HepG2 (cell line): ENCODE data around the gene PKP4. TPM values are rescaled to one million over a fixed set of nuclear protein-coding genes. Genes with fewer than 3 reads are reported as not detected.

ENCODE experiments used
- ATAC-seq: fragments of 200-7000 bp; cut with Tn5 transposase; 3 replicates; pipeline ENCODE4 v1.9.1; 2020; ENCODE audit warnings: mild to moderate bottlenecking, moderate library complexity
- BruUV-seq: library from RNA; stranded (reverse); fragments of 400-500 nt; replicated peaks from 2 replicates; lab custom pipeline; 2021; lab: Mats Ljungman, UMichigan
- CTCF ChIA-PET: fragments of 300-600 bp; formaldehyde crosslinking; extraction: SDS; loops from one replicate; lab custom pipeline; 2021; ENCODE audit warnings: low total read pairs, inconsistent platforms, low intra/inter-chr PET ratio; lab: Yijun Ruan, JAX
- POLR2A ChIA-PET: fragments of 350-600 bp; sonication (Branson Sonifier 250); formaldehyde crosslinking; loops from one replicate; lab custom pipeline; 2020; ENCODE audit warnings: antibody characterized with exemption, inconsistent platforms; lab: Yijun Ruan, JAX
- DNase-seq: peaks from one replicate; pipeline ENCODE4 v3.0.0-alpha.2; 2015; ENCODE audit warnings: low spot score
- FAIRE-seq: peaks from 3 replicates; lab custom pipeline; 2011; peaks lifted over from hg19 to GRCh38; lab: Jason Lieb, UNC
- H2AFZ ChIP-seq: one replicate; pipeline ENCODE4 v1.6.1; 2011; ENCODE audit warnings: low read length, inconsistent platforms
- H3K27ac ChIP-seq: fragments of 300-600 bp; 3 replicates; pipeline ENCODE4 v1.8.0; 2011; ENCODE audit warnings: mixed run types, mild to moderate bottlenecking, mixed read lengths, low read length, inconsistent platforms; ENCODE audit not compliant: insufficient read depth; ENCODE audit errors: extremely low read length
- H3K27me3 ChIP-seq, 2 experiments: fragments of 200-600 bp in 1 of 2; 2 replicates in 1 of 2; 3 replicates in 1 of 2; pipeline versions ENCODE4 v1.6.0 to v1.8.0; 2011; ENCODE audit warnings: low read length in 2 of 2, mild to moderate bottlenecking in 2 of 2, moderate library complexity in 2 of 2, inconsistent platforms in 1 of 2; ENCODE audit not compliant: insufficient read depth in 2 of 2, control insufficient read depth in 1 of 2
- H3K36me3 ChIP-seq, 2 experiments: fragments of 200-600 bp in 1 of 2; replicated peaks in 1 of 2; 2 replicates in 1 of 2; 3 replicates in 1 of 2; pipeline versions ENCODE4 v1.5.1 to v1.8.0; 2011; ENCODE audit warnings: low read length in 2 of 2, inconsistent platforms in 1 of 2; ENCODE audit not compliant: insufficient read depth in 2 of 2, control insufficient read depth in 1 of 2
- H3K4me1 ChIP-seq: 2 replicates; pipeline ENCODE4 v1.5.1; 2012; ENCODE audit warnings: low read length, inconsistent platforms; ENCODE audit not compliant: insufficient read depth
- H3K4me2 ChIP-seq: 2 replicates; pipeline ENCODE4 v1.6.0; 2011; ENCODE audit warnings: low read depth, low read length, inconsistent platforms
- H3K4me3 ChIP-seq, 3 experiments: fragments of 200-600 bp in 1 of 3; sonication (generic), shearing (Covaris generic) in 1 of 3; replicated peaks in 1 of 3; 2 replicates each; pipeline ENCODE4 v1.5.1; 2011 to 2016; ENCODE audit warnings: low read length in 3 of 3, inconsistent platforms in 2 of 3, low read depth in 2 of 3, mild to moderate bottlenecking in 2 of 3, control low read depth in 1 of 3, mixed read lengths in 1 of 3; ENCODE audit not compliant: insufficient read depth in 1 of 3
- H3K79me2 ChIP-seq: one replicate; pipeline ENCODE4 v1.6.1; 2011; ENCODE audit warnings: low read length, inconsistent platforms; ENCODE audit not compliant: insufficient read depth
- H3K9ac ChIP-seq: 2 replicates; pipeline ENCODE4 v1.6.0; 2011; ENCODE audit warnings: mild to moderate bottlenecking, low read depth, low read length, inconsistent platforms; ENCODE audit not compliant: insufficient read depth
- H3K9me3 ChIP-seq: 2 replicates; pipeline ENCODE4 v1.5.1; 2012; ENCODE audit warnings: mild to moderate bottlenecking, low read length
- H4K20me1 ChIP-seq: 2 replicates; pipeline ENCODE4 v1.6.0; 2011; ENCODE audit warnings: inconsistent platforms, mild to moderate bottlenecking, low read length, moderate library complexity; ENCODE audit not compliant: insufficient read depth
- CREB1 ChIP-seq, 2 experiments: fragments of 450-650 bp in 1 of 2; IDR thresholded peaks; 2 replicates each; pipeline ENCODE4 v1.6.1; 2016 to 2017; ENCODE audit warnings: control low read depth in 1 of 2, mild to moderate bottlenecking in 1 of 2, missing compliant biosample characterization in 1 of 2, missing genetic modification characterization in 1 of 2
- FOXA1 ChIP-seq, 2 experiments: fragments of 450-650 bp in 1 of 2; sonication (generic) in 1 of 2; formaldehyde crosslinking in 1 of 2; IDR thresholded peaks; 2 replicates each; pipeline versions ENCODE4 v1.4.0 to v1.6.1; 2016 to 2020; ENCODE audit warnings: missing genetic modification reagents in 1 of 2
- KDM5A ChIP-seq: fragments of 200-600 bp; sonication (generic); IDR thresholded peaks from 2 replicates; pipeline ENCODE4 v1.7.0; 2018; ENCODE audit warnings: antibody characterized with exemption, mild to moderate bottlenecking, low read length, borderline replicate concordance
- MAFG ChIP-seq: sonication (generic); formaldehyde crosslinking; IDR thresholded peaks from 2 replicates; pipeline ENCODE4 v1.5.1; 2020; ENCODE audit warnings: mild to moderate bottlenecking, missing genetic modification reagents
- RFX5 ChIP-seq: IDR thresholded peaks from 2 replicates; pipeline ENCODE4 v1.6.1; 2011; ENCODE audit warnings: low read depth, low read length, improper control_type of control experiment
- TEAD3 ChIP-seq: optimal IDR thresholded peaks from 2 replicates; pipeline ENCODE3; 2016; ENCODE audit warnings: borderline replicate concordance
- ZNF530 ChIP-seq: sonication (generic); formaldehyde crosslinking; IDR thresholded peaks from 2 replicates; pipeline ENCODE4 v1.5.0; 2020; ENCODE audit warnings: low read depth, mild to moderate bottlenecking, missing genetic modification reagents
- WGBS: methylation state at CpG from one replicate; pipeline ENCODE4 v1.1.6; 2017; ENCODE audit warnings: low lambda C conversion rate; 5-methylcytosine and 5-hydroxymethylcytosine counted together
- in situ Hi-C: cut with HindIII; loops from 2 replicates; pipeline ENCODE4 v1.10.0; 2017; ENCODE audit warnings: low pct_unique_long_range_greater_than_20kb; ENCODE audit not compliant: extremely low pct_ligation_motif_present
- intact Hi-C: fragments of 100-400 bp; cut with micrococcal nuclease; formaldehyde crosslinking; loops from one replicate; pipeline ENCODE4 v1.10.0; 2022; ENCODE audit not compliant: unreplicated experiment
- polyA plus RNA-seq, 8 experiments: library from polyadenylated mRNA; depleted of rRNA in 3 of 8; stranded (reverse) in 7 of 8; unstranded in 1 of 8; fragments of >200 nt; fragmentation: Illumina TruSeq in 4 of 8; extraction: Trizol in 4 of 8; gene quantifications; 2 replicates each; pipeline versions ENCODE4 v1.2.1 to v1.2.3, GENCODE V29; 2011 to 2016; ENCODE audit warnings: low read depth in 4 of 8, missing spikeins in 1 of 8, mixed read lengths in 1 of 8; ENCODE audit not compliant: insufficient read depth in 1 of 8
- total RNA-seq, 5 experiments: library from RNA; depleted of rRNA; stranded (reverse); fragments of >200 nt; fragmentation: Illumina TruSeq; extraction: Trizol; gene quantifications; 2 replicates each; pipeline ENCODE4 v1.2.3, GENCODE V29; 2016; ENCODE audit warnings: low read depth in 1 of 5
- TF ChIP-seq, protein P1 (sequence below): sonication (generic); formaldehyde crosslinking; IDR thresholded peaks from 2 replicates; pipeline ENCODE4 v1.9.0; 2022; ENCODE audit warnings: missing genetic modification reagents, mild to moderate bottlenecking, borderline replicate concordance
- TF ChIP-seq, protein P2 (sequence below): sonication (generic); formaldehyde crosslinking; IDR thresholded peaks from 2 replicates; pipeline ENCODE4 v1.4.0; 2020; ENCODE audit warnings: missing genetic modification reagents

The PKP4 gene
- total and polyA plus RNA-seq, 2 of the 13 experiments (the other 11 are each of a cell fraction or from before 2014, with no cell fraction given): 80.9 to 90.5 TPM

DNA sequence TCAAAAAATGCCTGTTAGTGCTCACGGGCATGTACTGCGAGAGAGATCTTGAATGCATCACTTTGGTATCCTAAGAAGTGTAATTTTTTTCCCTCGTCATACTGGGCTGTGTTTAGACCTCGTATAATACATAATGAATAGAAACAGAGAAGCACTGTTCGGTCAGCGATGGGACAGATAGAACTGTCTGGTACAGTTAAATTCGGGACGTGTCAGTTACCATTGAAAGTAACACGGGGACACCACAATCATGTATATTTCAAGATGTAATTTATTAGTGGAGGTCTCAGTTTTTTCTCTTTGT is 1.8 kb downstream of the PKP4 start:
- Histone ChIP-seq H3K79me2 (peaks cover 62% of the 10 kb centered on the region), H3K27ac (peak overlapping the region; percentile 97), H3K27me3 (no peaks in the 10 kb centered on the region; a peak in 1 of 5 replicates), H3K4me1 (peaks cover 70% of the 10 kb centered on the region), H3K9ac (peak overlapping the region; percentile 96), H3K4me2 (peak overlapping the region; percentile 87), H3K9me3 (no peaks in the 10 kb centered on the region), H3K36me3 (0 out of 5 replicates have a peak, but pooled peaks cover 0 to 2% of the 10 kb centered on the region in 2 experiments), H2AFZ (no peak overlapping the region), H3K4me3 (peak overlapping the region; percentile 68 to 100 (median 97)), H4K20me1 (peaks cover 33% of the 10 kb centered on the region)
- ATAC-seq (no peak), DNase-seq (peak; percentile 30), FAIRE-seq (no peak)
- BruUV-seq: no TSS peak
- 2% methylated on average over 9 of the region's 9 CpGs for WGBS
- in situ Hi-C loops: loop anchor here (5.0 to 25.0 kb wide), 3 partner anchors 276 to 416 kb away; no protein-coding TSS in a partner anchor
- TF ChIP-seq TEAD3 (CRISPR knock-in tag): no peak
- TF ChIP-seq FOXA1 (IDR thresholded peaks at IDR 0.05): no peak
- no peak for TF ChIP-seq FOXA1 (CRISPR knock-in tag; IDR thresholded peaks at IDR 0.05)
- TF ChIP-seq KDM5A: 0 out of 2 replicates have a peak, but pooled peaks have one; percentile 2
- 0 out of 2 replicates have a peak, but pooled peaks have one; percentile 26 for TF ChIP-seq CREB1 (IDR thresholded peaks at IDR 0.05)
- no peak for TF ChIP-seq CREB1 (CRISPR knock-in tag; IDR thresholded peaks at IDR 0.05)
- TF ChIP-seq, protein P1, sequence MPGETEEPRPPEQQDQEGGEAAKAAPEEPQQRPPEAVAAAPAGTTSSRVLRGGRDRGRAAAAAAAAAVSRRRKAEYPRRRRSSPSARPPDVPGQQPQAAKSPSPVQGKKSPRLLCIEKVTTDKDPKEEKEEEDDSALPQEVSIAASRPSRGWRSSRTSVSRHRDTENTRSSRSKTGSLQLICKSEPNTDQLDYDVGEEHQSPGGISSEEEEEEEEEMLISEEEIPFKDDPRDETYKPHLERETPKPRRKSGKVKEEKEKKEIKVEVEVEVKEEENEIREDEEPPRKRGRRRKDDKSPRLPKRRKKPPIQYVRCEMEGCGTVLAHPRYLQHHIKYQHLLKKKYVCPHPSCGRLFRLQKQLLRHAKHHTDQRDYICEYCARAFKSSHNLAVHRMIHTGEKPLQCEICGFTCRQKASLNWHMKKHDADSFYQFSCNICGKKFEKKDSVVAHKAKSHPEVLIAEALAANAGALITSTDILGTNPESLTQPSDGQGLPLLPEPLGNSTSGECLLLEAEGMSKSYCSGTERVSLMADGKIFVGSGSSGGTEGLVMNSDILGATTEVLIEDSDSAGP: no peak
- no peak for TF ChIP-seq MAFG (CRISPR knock-in tag)
- TF ChIP-seq RFX5: no peak
- no peak for TF ChIP-seq ZNF530
- TF ChIP-seq, protein P2, sequence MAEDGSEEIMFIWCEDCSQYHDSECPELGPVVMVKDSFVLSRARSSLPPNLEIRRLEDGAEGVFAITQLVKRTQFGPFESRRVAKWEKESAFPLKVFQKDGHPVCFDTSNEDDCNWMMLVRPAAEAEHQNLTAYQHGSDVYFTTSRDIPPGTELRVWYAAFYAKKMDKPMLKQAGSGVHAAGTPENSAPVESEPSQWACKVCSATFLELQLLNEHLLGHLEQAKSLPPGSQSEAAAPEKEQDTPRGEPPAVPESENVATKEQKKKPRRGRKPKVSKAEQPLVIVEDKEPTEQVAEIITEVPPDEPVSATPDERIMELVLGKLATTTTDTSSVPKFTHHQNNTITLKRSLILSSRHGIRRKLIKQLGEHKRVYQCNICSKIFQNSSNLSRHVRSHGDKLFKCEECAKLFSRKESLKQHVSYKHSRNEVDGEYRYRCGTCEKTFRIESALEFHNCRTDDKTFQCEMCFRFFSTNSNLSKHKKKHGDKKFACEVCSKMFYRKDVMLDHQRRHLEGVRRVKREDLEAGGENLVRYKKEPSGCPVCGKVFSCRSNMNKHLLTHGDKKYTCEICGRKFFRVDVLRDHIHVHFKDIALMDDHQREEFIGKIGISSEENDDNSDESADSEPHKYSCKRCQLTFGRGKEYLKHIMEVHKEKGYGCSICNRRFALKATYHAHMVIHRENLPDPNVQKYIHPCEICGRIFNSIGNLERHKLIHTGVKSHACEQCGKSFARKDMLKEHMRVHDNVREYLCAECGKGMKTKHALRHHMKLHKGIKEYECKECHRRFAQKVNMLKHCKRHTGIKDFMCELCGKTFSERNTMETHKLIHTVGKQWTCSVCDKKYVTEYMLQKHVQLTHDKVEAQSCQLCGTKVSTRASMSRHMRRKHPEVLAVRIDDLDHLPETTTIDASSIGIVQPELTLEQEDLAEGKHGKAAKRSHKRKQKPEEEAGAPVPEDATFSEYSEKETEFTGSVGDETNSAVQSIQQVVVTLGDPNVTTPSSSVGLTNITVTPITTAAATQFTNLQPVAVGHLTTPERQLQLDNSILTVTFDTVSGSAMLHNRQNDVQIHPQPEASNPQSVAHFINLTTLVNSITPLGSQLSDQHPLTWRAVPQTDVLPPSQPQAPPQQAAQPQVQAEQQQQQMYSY (CRISPR knock-in tag): no peak
- POLR2A ChIA-PET: interaction anchor here (0.7 to 2.8 kb wide), 17 partner anchors 10 to 1157 kb away, joined by 3 to 23 read pairs (median 3); no protein-coding TSS in a partner anchor
- intact Hi-C loops: loop anchor here (1.0 to 5.0 kb wide), 7 partner anchors 80 to 426 kb away; no protein-coding TSS in a partner anchor
- CTCF ChIA-PET: interaction anchor here (1.2 kb wide), 1 partner anchor 434 kb away, joined by 4 read pairs; no protein-coding TSS in a partner anchor
